Endodermal cell (in vitro differentiated cells): ENCODE results near the gene C18orf32. TPM values are rescaled to one million over a fixed set of nuclear protein-coding genes. Genes with fewer than 3 reads are reported as not detected.
"Not testable (repeated sequence)": the region's sequence is repeated elsewhere in the genome, so short reads cannot be mapped to it uniquely, and the experiment has no call there.

ENCODE experiments used
- DNase-seq: peaks from one replicate; pipeline ENCODE4 v3.0.0-alpha.2; 2017
- H3K27ac ChIP-seq: 2 replicates; pipeline ENCODE4 v1.5.1; 2013; ENCODE audit warnings: mild to moderate bottlenecking, low read depth, low read length, moderate library complexity
- H3K27me3 ChIP-seq: 2 replicates; pipeline ENCODE4 v1.6.1; 2013; ENCODE audit warnings: mild to moderate bottlenecking, low read length, moderate library complexity; ENCODE audit not compliant: insufficient read depth, control insufficient read depth, poor library complexity, severe bottlenecking
- H3K36me3 ChIP-seq: 2 replicates; pipeline ENCODE4 v1.7.0; 2013; ENCODE audit warnings: mild to moderate bottlenecking, low read length, moderate library complexity; ENCODE audit not compliant: control insufficient read depth, insufficient read depth
- H3K4me1 ChIP-seq: one replicate; pipeline ENCODE4 v1.7.0; 2013; ENCODE audit warnings: low read length; ENCODE audit not compliant: control insufficient read depth, insufficient read depth
- H3K4me3 ChIP-seq: 2 replicates; pipeline ENCODE4 v1.5.1; 2013; ENCODE audit warnings: mild to moderate bottlenecking, low read length, moderate library complexity
- H3K9ac ChIP-seq: 2 replicates; pipeline ENCODE4 v1.6.1; 2013; ENCODE audit warnings: mild to moderate bottlenecking, low read length, moderate library complexity; ENCODE audit not compliant: poor library complexity, severe bottlenecking; ENCODE audit errors: extremely low read depth
- H3K9me3 ChIP-seq: 2 replicates; pipeline ENCODE4 v1.6.1; 2013; ENCODE audit warnings: mild to moderate bottlenecking, low read length, moderate library complexity; ENCODE audit not compliant: control insufficient read depth
- H3K27ac Mint-ChIP-seq: 2 replicates; pipeline ENCODE4 v1.8.0; 2020; ENCODE audit warnings: mixed read lengths
- H3K27me3 Mint-ChIP-seq: 2 replicates; pipeline ENCODE4 v1.8.0; 2021; ENCODE audit warnings: mild to moderate bottlenecking, mixed read lengths; ENCODE audit not compliant: insufficient read depth
- H3K36me3 Mint-ChIP-seq: 2 replicates; pipeline ENCODE4 v1.8.0; 2020; ENCODE audit warnings: low read depth, mixed read lengths
- H3K4me1 Mint-ChIP-seq: 2 replicates; pipeline ENCODE4 v1.8.0; 2020; ENCODE audit warnings: mixed read lengths
- H3K4me3 Mint-ChIP-seq: 2 replicates; pipeline ENCODE4 v1.8.0; 2020; ENCODE audit warnings: mild to moderate bottlenecking, moderate library complexity, mixed read lengths
- H3K9me3 Mint-ChIP-seq: 2 replicates; pipeline ENCODE4 v1.8.0; 2020; ENCODE audit warnings: mild to moderate bottlenecking, mixed read lengths
- WGBS, 2 experiments: methylation state at CpG; one replicate each; pipeline versions ENCODE4 v1.1.5 to v1.1.7; 2013; ENCODE audit warnings: missing lambda C conversion rate in 2 of 2, mixed read lengths in 1 of 2; ENCODE audit not compliant: insufficient coverage in 1 of 2, insufficient read length in 1 of 2; 5-methylcytosine and 5-hydroxymethylcytosine counted together
- total RNA-seq, 2 donors: library from RNA; stranded (reverse); fragmentation: NEBNext Ultra II Directional in 1 of 2; extraction: Animal tissue kit (Norgen Biotek cat#: 25700) in 1 of 2; gene quantifications; 2 replicates in 1 of 2; 3 replicates in 1 of 2; pipeline ENCODE4 v1.2.1, GENCODE V29; 2021
- TF ChIP-seq, protein P1 (sequence below): fragments of 200-600 bp; sonication (generic); conservative IDR thresholded peaks from 2 replicates; pipeline ENCODE4 v1.5.0; 2021; ENCODE audit warnings: antibody characterized with exemption, mild to moderate bottlenecking

C18orf32 gene
- total RNA-seq, 2 donors from 2014 or later, result 31.4 to 32.9 TPM

DNA sequence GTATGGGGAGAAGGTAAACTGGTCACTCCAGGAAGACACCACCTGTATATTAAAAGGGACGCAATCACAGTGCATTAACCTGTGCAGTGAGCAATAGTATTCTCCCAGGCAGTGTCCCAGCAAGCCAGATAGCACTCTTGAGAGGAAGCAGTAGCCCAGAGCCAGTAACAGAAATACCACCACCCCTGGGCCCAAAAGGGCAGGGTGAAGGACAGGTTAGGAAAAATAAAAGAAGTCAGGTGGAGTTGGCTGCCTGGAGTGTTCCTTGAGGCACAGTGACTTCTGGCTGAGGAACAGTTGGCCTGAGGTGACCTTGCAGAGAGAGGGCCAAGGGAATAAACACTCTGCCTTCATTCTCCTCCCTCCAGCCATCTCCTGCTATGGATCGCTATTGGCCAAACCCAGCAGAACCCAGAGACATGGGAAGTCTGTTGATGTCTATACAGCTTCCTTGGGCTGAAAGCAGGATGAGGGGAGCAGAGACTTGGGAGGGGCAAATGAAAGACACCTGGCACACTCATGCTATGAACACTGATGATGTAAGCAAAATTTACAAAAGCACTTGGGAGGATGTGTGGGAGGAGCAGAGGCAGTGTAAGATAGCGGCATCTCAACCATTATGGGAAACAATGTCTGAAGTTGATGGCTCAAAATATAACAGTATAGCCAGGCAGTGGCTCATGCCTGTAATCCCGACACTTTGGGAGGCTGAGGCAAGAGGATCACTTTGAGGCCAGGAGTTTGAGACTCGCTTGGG, 7.5 kb downstream of the C18orf32 start:
- Histone ChIP-seq H3K27me3 (no peaks in the 10 kb centered on the region), H3K4me1 (no peaks in the 10 kb centered on the region), H3K9ac (no peak overlapping the region), H3K27ac (no peak overlapping the region), H3K9me3 (no peaks in the 10 kb centered on the region), H3K4me3 (no peak overlapping the region), H3K36me3 (peaks cover 46% of the 10 kb centered on the region)
- H3K4me3 Mint-ChIP-seq, result no peak overlapping the region
- no peak for DNase-seq
- no peaks in the 10 kb centered on the region for H3K4me1 Mint-ChIP-seq
- H3K27me3 Mint-ChIP-seq, result no peaks in the 10 kb centered on the region
- H3K9me3 Mint-ChIP-seq, result no peaks in the 10 kb centered on the region
- WGBS, 2 experiments, result 93 to 95% methylated on average over 3 to 5 of the region's 5 CpGs
- H3K36me3 Mint-ChIP-seq, result peaks cover 53% of the 10 kb centered on the region
- TF ChIP-seq, protein P1, sequence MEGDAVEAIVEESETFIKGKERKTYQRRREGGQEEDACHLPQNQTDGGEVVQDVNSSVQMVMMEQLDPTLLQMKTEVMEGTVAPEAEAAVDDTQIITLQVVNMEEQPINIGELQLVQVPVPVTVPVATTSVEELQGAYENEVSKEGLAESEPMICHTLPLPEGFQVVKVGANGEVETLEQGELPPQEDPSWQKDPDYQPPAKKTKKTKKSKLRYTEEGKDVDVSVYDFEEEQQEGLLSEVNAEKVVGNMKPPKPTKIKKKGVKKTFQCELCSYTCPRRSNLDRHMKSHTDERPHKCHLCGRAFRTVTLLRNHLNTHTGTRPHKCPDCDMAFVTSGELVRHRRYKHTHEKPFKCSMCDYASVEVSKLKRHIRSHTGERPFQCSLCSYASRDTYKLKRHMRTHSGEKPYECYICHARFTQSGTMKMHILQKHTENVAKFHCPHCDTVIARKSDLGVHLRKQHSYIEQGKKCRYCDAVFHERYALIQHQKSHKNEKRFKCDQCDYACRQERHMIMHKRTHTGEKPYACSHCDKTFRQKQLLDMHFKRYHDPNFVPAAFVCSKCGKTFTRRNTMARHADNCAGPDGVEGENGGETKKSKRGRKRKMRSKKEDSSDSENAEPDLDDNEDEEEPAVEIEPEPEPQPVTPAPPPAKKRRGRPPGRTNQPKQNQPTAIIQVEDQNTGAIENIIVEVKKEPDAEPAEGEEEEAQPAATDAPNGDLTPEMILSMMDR, result no peak
- no peak overlapping the region for H3K27ac Mint-ChIP-seq

DNA sequence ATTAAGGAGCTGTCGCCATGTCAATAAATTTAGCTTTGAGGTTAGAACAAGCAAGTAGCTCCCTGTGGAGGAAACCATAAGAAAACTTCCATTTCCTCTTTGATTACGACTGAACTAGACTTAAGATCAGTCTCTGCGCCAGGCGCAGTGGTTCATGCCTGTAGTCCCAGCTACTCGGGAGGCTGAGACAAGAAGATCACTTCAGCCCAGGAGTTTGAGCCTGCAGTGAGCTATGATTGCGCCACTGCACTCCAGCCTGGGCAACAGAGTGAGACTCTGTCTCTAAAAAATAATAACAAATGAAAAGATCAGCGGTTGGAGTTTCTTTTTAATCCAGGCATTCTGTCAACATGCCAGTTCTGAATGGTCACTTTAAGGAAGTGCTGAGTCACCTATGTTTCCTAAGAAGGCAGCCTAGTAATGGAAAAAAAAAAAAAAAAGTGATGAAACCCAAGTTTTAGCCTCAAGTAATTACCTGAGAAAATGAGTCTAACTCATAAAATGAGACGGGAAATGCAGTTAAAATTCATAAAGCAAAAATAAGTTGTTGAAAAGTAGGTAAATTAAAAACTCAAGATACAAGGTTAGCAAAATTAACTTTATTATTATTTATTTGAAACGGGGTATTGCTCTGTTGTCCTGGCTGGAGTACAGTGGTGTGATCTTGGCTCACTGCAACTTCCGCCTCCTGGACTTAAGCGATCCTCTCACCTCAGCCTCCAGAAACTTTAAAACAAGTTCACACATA, 10.2 kb downstream of the C18orf32 start:
- no peaks in the 10 kb centered on the region for H3K27me3 ChIP-seq
- H3K9ac ChIP-seq, result no peak overlapping the region
- no peaks in the 10 kb centered on the region for H3K4me1 Mint-ChIP-seq
- H3K4me1 ChIP-seq, result no peaks in the 10 kb centered on the region
- no peaks in the 10 kb centered on the region for H3K9me3 Mint-ChIP-seq
- no peak overlapping the region for H3K4me3 ChIP-seq
- H3K4me3 Mint-ChIP-seq, result no peak overlapping the region
- H3K36me3 ChIP-seq, result peaks cover 28% of the 10 kb centered on the region
- H3K27ac Mint-ChIP-seq, result peak overlapping the region; percentile 76
- H3K9me3 ChIP-seq, result no peaks in the 10 kb centered on the region
- no peak overlapping the region for H3K27ac ChIP-seq
- 92 to 97% methylated on average over 6 to 11 of the region's 11 CpGs for WGBS, 2 experiments
- peaks cover 35% of the 10 kb centered on the region for H3K36me3 Mint-ChIP-seq
- H3K27me3 Mint-ChIP-seq, result no peaks in the 10 kb centered on the region
- no peak for DNase-seq
- TF ChIP-seq, protein P1, result no peak

DNA sequence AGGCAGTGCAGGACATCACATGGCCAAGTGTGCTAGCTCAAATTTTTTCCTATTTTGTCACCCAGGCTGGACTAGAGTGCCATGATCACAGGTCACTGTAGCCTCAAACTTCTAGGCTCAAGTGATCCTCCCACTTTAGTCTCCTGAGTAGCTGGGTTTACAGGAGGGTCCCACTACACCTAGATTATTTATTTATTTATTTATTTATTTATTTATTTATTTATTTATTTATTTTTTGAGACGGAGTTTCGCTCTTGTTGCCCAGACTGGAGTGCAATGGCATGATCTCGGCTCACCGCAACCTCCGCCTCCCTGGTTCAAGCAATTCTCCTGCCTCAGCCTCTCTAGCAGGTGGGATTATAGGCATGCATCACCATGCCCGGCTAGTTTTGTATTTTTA, 12.1 kb downstream of the C18orf32 start:
- peaks cover 13% of the 10 kb centered on the region for H3K36me3 ChIP-seq
- 95 to 96% methylated on average over 5 to 6 of the region's 6 CpGs for WGBS, 2 experiments
- H3K4me3 ChIP-seq, H3K27ac ChIP-seq, H3K4me1 ChIP-seq, H3K9me3 ChIP-seq, H3K4me3 Mint-ChIP-seq, H3K9me3 Mint-ChIP-seq, H3K9ac ChIP-seq, H3K27me3 Mint-ChIP-seq, H3K4me1 Mint-ChIP-seq, H3K27me3 ChIP-seq, H3K27ac Mint-ChIP-seq, DNase-seq: not testable (repeated sequence)
- peaks cover 20% of the 10 kb centered on the region for H3K36me3 Mint-ChIP-seq
